ENCODE data around the gene MYO3A. TPM values are rescaled to one million over a fixed set of nuclear protein-coding genes. Genes with fewer than 3 reads are reported as not detected.

MYO3A gene, protein sequence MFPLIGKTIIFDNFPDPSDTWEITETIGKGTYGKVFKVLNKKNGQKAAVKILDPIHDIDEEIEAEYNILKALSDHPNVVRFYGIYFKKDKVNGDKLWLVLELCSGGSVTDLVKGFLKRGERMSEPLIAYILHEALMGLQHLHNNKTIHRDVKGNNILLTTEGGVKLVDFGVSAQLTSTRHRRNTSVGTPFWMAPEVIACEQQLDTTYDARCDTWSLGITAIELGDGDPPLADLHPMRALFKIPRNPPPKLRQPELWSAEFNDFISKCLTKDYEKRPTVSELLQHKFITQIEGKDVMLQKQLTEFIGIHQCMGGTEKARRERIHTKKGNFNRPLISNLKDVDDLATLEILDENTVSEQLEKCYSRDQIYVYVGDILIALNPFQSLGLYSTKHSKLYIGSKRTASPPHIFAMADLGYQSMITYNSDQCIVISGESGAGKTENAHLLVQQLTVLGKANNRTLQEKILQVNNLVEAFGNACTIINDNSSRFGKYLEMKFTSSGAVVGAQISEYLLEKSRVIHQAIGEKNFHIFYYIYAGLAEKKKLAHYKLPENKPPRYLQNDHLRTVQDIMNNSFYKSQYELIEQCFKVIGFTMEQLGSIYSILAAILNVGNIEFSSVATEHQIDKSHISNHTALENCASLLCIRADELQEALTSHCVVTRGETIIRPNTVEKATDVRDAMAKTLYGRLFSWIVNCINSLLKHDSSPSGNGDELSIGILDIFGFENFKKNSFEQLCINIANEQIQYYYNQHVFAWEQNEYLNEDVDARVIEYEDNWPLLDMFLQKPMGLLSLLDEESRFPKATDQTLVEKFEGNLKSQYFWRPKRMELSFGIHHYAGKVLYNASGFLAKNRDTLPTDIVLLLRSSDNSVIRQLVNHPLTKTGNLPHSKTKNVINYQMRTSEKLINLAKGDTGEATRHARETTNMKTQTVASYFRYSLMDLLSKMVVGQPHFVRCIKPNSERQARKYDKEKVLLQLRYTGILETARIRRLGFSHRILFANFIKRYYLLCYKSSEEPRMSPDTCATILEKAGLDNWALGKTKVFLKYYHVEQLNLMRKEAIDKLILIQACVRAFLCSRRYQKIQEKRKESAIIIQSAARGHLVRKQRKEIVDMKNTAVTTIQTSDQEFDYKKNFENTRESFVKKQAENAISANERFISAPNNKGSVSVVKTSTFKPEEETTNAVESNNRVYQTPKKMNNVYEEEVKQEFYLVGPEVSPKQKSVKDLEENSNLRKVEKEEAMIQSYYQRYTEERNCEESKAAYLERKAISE (N-terminal part only)
- total RNA-seq, result 9.7 TPM

GRCh38 chr10:25933653-25934608, at the start of gene MYO3A:
Gene MYO3A (plus strand): TSS chr10:25934229. CDS start chr10:25952111, 17,882 bp downstream.

GRCh38 chr10:26216585-26217395, 282.8 kb downstream of the MYO3A start, which contains the start of gene GAD2:
Gene GAD2 (plus strand): TSS chr10:26216774. CDS start chr10:26216810, 36 bp downstream.

All from diencephalon (tissue), 1 donor.